HEK293 (cell line): ENCODE results near the gene UBAC2.

Experiments used
- CTCF ChIP-seq: fragments of 450-650 bp; formaldehyde crosslinking; IDR thresholded peaks from 2 replicates; pipeline ENCODE4 v1.5.1; 2016; ENCODE audit warnings: missing biosample characterization, missing genetic modification characterization
- ELK4 ChIP-seq: IDR thresholded peaks from 2 replicates; pipeline ENCODE4 v1.6.1; 2011; ENCODE audit warnings: mild to moderate bottlenecking, low read depth, low read length, borderline replicate concordance
- TSHZ1 ChIP-seq: fragments of 450-650 bp; formaldehyde crosslinking; IDR thresholded peaks from 2 replicates; pipeline ENCODE4 v1.5.1; 2016; ENCODE audit warnings: missing biosample characterization, missing genetic modification characterization, borderline replicate concordance
- YY1 ChIP-seq: fragments of 450-650 bp; formaldehyde crosslinking; IDR thresholded peaks from 2 replicates; pipeline ENCODE4 v1.5.1; 2018; ENCODE audit warnings: missing biosample characterization, missing genetic modification characterization
- ZNF266 ChIP-seq: fragments of 450-650 bp; formaldehyde crosslinking; IDR thresholded peaks from 2 replicates; pipeline ENCODE4 v1.5.1; 2016; ENCODE audit warnings: missing biosample characterization, missing genetic modification characterization, low read depth
- ZNF423 ChIP-seq: fragments of 450-650 bp; formaldehyde crosslinking; IDR thresholded peaks from 2 replicates; pipeline ENCODE4 v1.5.1; 2016; ENCODE audit warnings: missing biosample characterization, missing genetic modification characterization
- ZSCAN18 ChIP-seq: fragments of 450-650 bp; formaldehyde crosslinking; IDR thresholded peaks from 2 replicates; pipeline ENCODE4 v1.5.1; 2016; ENCODE audit warnings: missing biosample characterization, missing genetic modification characterization

GRCh38 chr13:99172951-99173350, 27.7 kb upstream of the UBAC2 start:
- TF ChIP-seq ZSCAN18 (tag by site-specific recombination) (no peak), CTCF (tag by site-specific recombination) (no peak), ZNF266 (tag by site-specific recombination) (no peak), ZNF423 (tag by site-specific recombination) (no peak), ELK4 (no peak), TSHZ1 (tag by site-specific recombination) (no peak), YY1 (tag by site-specific recombination) (no peak)
